ENCODE results near the gene GEMIN8.

GEMIN8 gene, protein sequence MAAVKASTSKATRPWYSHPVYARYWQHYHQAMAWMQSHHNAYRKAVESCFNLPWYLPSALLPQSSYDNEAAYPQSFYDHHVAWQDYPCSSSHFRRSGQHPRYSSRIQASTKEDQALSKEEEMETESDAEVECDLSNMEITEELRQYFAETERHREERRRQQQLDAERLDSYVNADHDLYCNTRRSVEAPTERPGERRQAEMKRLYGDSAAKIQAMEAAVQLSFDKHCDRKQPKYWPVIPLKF

DNA sequence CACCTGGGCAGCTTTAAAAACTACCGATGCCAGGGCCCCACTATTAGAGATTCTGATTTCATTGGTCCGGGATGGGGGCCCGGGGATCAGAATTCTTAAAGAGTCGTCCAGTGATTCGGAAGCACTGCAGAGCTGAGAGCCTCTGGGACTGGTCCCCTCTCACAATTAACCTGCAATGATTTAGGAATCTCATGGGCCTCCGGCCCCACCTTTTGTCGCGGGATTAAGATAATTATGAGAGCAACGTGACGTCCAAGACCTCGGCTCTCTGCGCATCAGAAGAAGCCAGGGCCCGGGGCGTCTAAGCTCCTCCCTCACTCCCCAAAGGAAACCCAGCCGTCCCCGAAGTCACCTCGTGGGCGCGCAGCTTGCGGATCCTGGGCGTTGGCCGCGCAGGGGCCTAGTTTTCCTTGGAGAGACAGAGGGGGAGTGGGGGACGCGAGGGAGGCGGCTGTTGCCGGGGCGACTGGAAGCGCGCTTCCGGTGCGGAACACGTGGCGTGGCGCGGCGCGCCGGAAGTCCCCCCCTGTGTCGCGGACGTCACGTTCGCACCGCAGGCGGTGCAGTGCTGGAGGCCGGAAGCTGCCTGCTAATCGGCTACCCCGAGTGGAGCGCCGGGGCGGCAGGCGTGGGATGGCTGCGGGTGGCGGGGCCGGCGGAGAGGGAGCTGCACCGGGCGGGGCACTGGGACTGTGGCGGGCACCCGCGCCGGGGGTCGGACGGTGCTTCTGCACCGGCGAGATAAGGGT, at the start of gene GEMIN8:
Gene GEMIN8, minus strand, starts transcription at position 468 of the 749 bp plus-strand sequence. CDS start 8,414 bp downstream, outside the sequence.
- peak; percentile 75 for DNase-seq

DNA sequence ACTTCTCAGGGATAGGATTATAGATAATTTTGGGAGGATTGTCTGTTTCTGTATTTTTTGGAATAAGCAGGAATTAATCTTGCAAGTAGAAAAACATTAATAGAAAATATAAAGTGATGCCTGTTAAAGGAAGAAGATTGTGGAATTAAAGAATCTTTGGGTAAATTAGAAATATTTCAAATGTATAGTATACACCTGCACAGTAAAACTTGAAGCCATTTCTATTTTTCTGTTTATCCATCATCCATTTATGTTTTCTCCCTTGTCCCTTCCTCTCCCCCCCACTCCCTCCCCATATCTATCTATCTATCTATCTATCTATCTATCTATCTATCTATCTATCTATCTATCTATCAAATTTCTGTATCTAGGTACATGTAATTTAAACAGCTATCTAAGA, 46.9 kb upstream of the GEMIN8 start:
- DNase-seq: no peak

DNA sequence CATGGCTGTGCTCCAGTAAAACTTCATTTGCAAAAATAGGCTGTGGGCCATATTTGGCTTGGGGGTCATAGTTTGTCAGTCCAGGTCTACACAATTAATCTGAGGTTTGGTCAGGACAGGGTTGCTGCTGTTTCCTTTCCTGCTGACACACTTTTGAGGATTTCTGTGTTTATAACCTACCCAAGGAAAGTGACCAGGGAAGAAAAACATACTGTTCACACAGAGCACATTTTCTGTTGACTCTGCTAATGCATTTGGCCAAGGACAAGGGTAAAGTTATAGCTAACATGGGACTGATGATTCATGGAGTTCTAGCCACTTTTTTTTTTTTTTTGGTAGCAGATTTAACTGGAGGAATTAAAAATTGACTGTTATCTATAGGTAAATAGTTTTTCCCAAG, 43.9 kb upstream of the GEMIN8 start:
- DNase-seq: no peak

DNA sequence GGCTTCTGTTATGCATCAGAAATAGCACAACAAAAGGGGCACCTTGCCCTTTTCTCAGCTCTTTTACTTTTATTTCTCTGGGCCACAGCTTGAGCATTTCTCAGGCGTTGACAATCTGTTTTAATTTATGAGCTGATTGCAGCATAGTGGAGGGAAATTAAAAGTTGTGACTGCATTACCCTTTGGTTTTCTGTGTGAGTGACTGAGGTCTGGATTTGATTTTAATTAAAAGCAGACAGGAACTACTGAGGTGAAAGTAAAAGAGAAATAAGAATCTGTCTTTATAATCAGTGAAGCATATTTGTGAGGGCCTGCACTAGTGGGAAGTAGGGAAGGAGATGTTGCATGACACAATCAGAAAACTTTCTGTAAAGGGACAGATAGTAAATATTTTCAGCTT, 43.4 kb upstream of the GEMIN8 start:
- DNase-seq: no peak

DNA sequence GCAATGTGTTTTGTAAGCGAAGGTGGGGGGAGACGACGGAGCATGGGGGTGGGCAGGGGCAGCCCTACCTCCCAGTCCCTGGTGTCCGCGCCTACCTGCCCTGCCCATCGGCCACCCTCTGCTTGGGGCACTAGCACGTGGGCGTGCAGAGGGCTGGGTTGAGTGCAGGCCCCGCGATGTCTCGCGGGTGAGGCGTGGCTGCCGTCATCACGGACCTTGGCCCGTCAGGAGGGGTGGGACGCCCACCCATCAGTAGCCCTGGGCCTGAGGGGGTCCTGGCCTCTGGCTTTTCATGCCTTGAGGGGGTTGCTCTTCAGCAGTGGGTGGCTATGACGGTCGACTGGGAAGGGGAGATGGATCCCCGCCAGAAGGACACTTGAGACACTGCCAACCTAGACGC, 36.1 kb upstream of the GEMIN8 start:
- DNase-seq: no peak

DNA sequence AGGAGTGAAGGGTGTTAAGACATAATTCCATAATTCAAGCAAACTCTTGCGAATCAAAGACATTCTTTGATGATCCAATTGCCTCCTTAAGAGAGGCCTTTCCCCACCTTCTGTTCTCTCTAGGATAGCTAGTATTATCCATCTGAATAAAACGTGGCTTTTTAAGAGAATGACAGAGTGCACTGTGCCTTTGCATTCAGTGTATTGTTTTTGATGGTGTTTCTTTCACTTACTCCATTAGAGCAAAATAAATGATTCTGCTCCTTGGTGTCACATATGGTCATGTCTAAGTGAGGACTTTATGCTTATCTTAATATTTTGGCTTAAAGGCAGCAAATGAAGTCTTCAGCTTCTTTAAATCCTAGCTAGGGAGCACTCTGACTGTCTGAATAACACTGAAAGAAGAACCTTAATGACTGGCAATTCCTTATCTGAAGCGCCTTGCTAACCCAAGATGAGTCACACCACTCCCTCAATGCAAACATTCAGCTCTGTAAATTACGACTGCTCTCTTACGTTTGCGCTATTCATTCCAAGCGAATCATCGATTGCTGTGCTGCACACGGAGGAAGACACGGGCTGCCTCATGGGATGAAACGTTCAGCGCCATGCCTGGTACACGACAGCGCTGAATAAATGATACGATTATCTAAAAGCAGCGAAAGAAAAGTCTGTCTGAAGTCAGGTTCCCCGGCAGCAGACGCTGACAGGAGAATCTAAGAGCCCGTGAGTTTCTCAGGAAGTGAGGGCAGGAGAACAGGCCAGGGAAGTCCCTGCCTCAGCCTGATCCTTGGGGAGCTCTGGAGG, 35.1 kb upstream of the GEMIN8 start:
- DNase-seq: no peak

DNA sequence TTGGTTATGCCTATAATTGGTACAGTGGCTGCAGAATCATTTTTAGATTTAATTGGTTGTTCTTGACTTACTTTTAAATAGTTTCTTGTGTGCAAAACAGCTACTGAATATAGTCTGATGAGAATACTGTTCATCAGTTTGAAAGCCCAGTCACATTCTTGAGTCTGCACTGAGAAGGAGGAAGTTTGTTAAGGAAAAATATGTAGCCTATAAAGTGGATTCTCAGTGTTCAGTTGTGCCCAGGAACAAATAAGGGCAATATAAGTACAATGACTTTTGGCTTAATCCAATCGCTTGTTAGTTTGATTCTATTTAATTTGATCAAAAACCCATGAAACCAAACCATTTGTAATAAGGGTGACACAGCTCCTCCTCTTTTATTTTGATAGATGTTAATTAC, 32.8 kb upstream of the GEMIN8 start:
- no peak for DNase-seq

DNA sequence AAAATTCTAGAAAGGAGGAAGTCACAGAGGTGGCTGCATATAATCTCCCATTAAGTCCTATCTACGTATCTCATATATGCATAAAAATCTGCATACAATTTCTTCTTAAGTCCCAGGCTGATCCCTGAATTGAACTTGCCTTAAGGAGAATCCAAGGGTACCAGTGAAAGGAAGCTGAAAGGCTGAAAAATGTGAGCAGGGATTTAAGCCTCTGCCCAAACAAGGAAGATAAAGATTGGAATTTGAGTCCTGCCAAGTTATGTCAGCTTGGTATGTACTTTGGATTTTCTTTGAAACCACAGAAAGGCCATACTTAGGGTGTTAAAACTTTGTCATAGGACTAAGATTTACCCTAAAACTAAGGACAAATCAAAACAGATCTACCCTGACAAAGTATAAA, 26.5 kb upstream of the GEMIN8 start:
- DNase-seq: no peak

DNA sequence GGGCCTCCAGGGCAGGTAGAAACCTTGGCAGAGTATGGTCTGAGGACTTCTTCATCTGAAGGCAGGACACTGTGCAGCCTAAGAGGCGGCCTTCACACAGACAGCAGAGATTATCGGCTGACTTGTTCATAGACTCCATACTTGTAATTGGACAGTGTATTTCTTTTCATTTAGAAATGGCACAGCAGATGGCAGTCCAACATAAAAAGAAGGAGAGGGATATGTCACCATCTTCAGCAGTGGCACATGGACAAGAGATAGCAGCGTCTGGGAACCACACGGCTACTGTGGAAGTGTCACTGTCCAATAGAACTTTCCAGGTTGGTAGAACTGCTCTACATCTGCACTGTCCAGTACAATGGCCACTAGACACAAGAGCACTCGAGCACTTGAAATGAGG, 21.7 kb upstream of the GEMIN8 start:
- no peak for DNase-seq

DNA sequence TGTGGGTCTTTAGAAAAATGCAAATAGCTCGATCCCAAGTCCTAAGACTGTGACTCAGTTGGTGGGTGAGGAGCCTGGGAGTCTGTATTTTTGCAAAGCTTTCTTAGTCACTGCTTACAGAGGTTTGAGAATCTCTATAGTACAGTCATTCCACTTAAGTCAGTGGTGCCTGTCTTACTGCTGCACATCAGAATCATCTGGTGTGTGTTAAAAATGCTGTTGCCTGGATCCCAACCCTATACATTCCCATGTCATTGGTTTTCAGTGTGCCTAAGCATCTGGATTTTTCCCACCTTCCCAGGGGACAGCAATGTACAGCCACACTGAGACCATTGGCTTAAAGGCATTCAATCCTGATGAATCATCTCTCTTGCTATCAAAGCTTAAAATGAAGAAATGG, 21.0 kb upstream of the GEMIN8 start:
- DNase-seq: no peak

DNA sequence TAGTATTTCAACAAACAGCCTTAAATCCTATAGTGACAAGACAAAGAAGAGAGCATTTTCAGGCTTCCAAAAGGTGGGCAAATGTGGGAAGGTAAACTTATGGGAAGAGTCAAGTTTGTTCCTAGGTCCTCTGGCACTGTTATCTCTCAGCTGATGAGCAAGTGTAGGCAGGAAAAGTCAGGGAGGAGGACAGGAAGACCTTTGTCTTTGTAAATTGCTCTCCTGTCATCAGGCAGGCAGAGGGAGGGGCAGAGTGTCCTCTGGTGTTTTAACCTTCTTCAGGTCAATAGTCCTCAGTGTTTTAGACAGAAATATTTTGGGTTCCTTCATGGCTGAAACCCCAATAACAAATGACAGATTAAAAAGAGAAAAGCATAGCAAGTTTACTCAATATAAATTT, 13.5 kb upstream of the GEMIN8 start:
- DNase-seq: no peak

DNA sequence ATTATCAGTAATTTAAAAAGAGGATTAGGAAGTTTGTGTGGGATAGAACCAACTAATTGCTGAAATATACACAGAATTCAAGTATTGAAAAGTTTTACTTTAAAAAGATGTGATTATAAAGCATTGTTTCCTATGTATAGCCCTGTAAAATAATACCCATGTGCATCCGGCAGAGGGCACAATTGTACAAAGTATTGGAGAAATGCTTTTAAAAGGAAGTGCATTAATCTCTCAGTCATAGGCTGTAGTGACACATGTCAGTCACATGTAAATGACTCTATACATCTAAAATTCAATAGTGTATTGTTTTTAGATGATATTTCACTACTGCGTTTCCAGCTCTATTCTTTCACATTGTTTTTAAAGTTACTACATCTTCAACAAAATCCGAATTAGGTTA, 9.7 kb upstream of the GEMIN8 start:
- peak; percentile 30 for DNase-seq

DNA sequence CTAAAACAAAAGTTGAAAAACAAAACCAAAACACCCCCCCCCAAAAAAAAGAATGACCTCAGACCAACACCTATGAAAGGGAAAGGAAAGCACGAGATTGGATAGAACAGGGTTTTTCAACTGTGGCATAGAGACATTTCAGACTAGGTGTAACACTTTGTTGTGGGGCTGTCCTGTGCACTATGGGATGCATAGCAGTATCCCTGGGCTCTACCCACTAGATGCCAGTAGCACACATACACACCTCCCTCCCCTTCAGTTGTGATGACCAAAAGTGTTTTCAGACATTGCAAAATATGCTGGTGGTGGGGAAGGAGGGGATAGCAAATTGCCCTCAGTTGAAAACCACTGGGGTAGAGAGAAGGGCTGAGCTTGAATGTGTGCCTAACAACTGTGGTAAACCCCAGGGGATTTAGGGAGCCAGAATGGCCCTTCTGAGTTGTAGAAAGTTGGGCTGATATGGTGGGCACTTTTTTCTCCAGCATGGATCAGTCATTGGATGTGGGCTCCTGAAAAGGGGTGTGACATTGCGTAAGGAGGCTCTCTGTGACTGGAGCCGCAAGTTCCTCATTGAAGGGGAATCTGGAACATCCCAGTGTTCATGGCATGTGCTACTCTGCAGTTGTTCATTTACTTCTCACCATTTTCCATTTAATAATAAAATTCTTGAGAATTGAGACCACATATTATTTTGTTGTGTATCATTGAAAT, 8.8 kb upstream of the GEMIN8 start:
- DNase-seq: no peak

DNA sequence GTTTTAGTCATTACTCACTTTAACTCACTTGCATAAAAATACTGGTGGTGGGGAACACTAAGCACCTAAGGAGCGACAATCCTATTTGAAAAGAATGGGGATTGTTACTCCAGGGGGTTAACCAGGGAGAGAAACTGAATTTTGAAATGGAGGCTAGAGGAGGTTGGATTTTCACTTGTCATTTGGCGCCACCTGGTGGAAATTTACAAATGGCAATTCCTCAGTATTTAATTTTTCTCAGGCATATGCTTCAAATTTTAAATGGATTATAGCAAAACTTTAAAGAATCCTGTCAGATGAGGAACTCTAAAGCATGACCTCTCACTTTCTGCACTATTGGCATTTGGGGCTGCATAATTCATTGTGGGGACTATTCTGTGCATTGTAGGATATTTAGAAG, 2.7 kb upstream of the GEMIN8 start:
- peak; percentile 28 for DNase-seq

DNA sequence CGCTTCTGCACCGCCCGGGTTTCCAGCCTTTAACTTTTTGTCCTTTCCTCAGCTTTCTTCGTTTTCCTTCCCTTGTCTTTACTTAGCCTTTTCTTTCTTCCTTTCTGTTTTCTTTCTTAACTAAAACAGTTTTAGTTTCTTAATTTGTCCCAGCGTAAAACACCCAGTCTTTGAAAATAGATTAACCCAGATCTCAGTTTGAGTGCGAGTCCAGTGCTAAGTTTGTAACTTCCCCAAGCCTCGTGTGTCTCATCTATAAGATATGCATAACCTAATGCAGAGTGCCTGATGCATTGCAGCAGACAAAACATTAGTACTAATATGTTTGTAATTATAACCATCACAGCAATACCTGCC, 460 bp upstream of the GEMIN8 start:
- DNase-seq: no peak

DNA sequence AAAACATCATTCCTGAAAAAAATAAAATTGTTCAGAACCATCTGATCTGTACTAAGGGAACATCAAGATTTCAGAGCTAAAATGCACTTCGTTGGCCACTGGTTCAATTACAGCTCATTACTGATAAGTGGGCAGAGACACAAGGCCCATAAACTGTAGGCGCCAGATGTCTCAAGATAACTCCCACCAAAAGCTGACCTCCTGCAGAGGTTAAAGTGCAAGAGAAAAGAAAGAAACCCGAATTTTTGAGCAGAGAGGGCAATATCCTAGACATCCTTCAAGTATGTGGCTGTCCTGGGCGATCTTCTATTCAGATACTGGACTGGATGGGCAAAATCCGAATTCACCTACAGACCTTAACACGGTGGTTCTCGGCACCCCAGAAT, 660 bp downstream of the GEMIN8 start:
- DNase-seq: no peak

DNA sequence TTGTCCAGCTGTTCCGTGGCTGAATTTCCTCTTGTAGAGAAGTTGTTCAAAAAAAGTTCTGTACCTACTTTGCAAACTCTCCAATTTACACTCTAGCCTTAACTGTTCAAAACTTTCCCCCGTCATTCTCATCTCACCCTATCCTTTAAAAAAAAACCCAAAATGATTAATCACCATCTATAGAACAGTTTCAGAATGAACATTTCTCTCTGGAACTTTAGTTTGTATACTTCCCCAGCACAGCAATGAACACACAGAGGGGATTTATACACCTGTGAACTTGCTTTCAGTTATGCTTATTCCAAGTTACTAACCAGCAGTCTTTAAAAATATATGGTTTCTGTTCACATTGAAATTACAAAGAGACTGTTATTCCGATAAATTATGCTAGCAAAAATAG, 1.2 kb downstream of the GEMIN8 start:
- no peak for DNase-seq

DNA sequence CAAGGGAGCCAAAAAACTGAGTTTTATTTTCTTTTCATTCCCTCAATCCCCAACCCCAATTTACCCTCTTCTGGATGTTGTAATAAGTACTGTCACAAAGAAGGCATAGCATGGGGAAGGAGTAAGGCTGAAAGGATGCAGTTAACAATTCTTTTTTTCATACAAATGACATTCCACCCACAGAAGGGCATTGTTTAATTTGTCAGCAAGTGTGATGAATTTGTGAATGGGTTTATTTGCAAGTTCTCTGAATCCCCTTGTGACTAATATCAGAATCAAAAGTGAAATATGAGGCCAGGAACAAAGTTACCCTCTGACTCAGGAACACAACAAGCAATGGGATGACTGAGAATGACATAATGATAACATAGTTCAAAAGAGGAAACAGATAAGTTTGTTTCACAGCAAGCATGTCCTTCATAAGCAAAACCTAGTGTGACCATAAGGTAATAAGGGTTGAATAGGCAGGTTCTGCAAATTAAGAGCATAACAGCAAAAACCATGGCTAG, 2.1 kb downstream of the GEMIN8 start:
- DNase-seq: no peak

DNA sequence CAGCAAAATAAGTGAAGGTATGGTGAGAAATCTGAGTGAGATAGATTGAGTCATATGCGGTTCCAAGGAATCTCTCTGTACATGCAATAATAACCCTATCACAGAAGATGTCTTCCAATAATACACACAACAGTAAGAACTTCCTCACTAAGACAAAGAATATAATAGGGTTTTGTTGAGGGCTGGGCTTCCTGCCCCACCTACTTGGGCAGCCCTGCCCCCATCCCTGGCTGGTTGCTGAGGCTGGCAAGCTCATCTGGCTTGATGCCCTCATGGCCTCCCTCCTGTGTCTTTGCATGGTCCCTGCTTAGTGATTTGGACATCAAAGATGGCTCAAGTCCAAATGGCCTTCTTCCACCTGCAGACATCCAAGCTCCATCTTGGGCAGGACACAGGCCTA, 2.7 kb downstream of the GEMIN8 start:
- no peak for DNase-seq

DNA sequence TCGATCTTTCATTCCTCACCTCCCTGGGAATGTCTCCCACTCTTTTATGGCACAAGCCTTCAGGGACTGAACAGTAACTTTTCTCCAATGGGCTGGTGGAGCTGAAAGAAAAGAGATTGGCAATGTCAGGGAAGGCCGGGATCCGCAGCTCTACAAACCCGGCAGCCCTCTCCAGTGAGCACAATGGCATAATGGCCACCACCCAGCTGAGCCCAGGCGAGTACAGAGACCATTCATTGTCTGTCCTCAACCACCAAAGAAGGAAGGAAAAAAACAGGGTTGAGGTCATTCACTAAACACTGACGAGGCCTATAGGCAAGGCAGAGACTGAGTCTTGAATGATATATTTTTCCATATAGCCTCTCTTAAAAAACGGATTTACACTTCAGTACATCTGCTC, 3.6 kb downstream of the GEMIN8 start:
- DNase-seq: no peak

DNA sequence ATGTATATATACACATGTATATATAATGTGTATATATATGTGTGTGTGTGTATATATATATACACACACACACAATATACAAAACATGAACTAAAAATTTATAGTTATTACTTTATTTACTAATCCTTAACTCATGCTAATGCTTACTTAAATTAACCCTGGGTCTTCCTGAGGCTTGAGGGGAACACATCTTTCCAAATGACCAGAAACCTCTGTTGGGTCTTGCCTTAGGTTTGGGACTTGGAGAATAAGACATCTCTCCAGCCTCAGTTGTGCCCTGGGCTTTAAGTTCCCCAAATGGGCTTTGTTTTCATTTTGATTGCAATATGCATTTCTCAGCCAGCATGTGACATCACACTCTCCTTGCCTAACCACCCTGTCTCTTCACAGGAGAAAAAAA, 7.7 kb downstream of the GEMIN8 start:
- no peak for DNase-seq

DNA sequence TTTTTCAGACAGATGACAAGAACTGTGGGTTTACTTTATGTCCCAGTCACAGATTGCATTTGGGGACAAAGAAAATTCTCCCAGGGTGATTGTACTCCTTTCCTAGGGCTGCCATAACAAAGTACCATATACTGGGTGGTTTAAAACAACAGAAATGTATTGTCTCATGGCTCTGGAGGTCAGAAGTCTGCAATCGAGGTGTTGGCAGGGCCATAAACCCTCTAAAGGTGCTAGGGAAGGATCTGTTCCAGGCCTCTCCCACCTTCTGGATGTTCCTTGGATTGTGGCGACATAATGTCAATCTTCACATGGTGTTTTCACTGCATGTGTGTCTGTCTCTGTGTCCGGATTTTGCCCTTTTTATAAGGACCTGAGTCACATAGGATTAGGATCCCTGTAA, 12.3 kb downstream of the GEMIN8 start:
- no peak for DNase-seq

DNA sequence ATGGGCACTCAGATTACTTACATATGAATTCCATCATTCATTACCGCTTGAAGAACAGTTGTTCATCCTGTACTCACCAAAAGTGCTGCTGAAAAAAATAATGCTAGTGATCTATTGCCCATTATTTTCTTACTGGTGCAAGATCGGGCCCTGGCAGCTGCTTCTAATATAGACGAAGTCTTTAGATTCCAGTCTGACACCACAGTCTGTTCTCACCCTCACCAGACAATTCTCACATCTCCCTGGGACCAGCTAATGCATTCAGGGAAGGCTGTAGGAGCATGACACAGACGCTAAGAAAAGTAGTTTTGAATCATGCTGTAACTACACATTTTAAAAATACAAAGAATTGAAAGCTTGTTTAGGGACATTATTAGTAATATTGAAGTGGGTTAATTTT, 13.8 kb downstream of the GEMIN8 start:
- DNase-seq: no peak
